Kidney tubule cell (primary cell): ENCODE data around the gene EPS8.

ENCODE experiments used
- DNase-seq: peaks from one replicate; pipeline ENCODE4 v3.0.0-alpha.2; 2018; ENCODE audit warnings: low spot score

Gene EPS8

GRCh38 chr12:15789220-15790171, at the start of gene EPS8:
EPS8 (minus strand) TSS chr12:15789388; CDS start chr12:15682951, 106,437 bp downstream.
- peak; percentile 94 for DNase-seq

GRCh38 chr12:15837141-15837790, 48.1 kb upstream of the EPS8 start:
- DNase-seq, result no peak

GRCh38 chr12:15834575-15834974, 45.4 kb upstream of the EPS8 start:
- DNase-seq, result no peak

- DNase-seq, result no peak
These were observed 42.3 kb upstream of the EPS8 start for GRCh38 chr12:15831315-15831978.

- DNase-seq, result peak; percentile 13
These were observed 41.4 kb upstream of the EPS8 start for GRCh38 chr12:15830538-15830937.

GRCh38 chr12:15829949-15830348, 40.8 kb upstream of the EPS8 start:
- peak; percentile 43 for DNase-seq

- no peak for DNase-seq
These were observed 40.1 kb upstream of the EPS8 start for GRCh38 chr12:15829255-15829654.

- DNase-seq, result no peak
These were observed 37.9 kb upstream of the EPS8 start for GRCh38 chr12:15827136-15827535.

GRCh38 chr12:15824516-15824915, 35.3 kb upstream of the EPS8 start:
- no peak for DNase-seq

GRCh38 chr12:15823360-15824128, 34.4 kb upstream of the EPS8 start:
- DNase-seq, result no peak

- no peak for DNase-seq
These were observed 30.7 kb upstream of the EPS8 start for GRCh38 chr12:15819644-15820437.

GRCh38 chr12:15818418-15818817, 29.2 kb upstream of the EPS8 start:
- no peak for DNase-seq

- DNase-seq, result no peak
These were observed 26.5 kb upstream of the EPS8 start for GRCh38 chr12:15815730-15816129.

GRCh38 chr12:15811214-15812127, 22.3 kb upstream of the EPS8 start:
- no peak for DNase-seq

GRCh38 chr12:15808652-15809051, 19.5 kb upstream of the EPS8 start:
- no peak for DNase-seq

GRCh38 chr12:15808250-15808649, 19.1 kb upstream of the EPS8 start:
- DNase-seq, result no peak

- no peak for DNase-seq
These were observed 17.6 kb upstream of the EPS8 start for GRCh38 chr12:15806826-15807225.

GRCh38 chr12:15801770-15802744, 12.9 kb upstream of the EPS8 start:
- DNase-seq, result peak; percentile 65

GRCh38 chr12:15800278-15800677, 11.1 kb upstream of the EPS8 start:
- DNase-seq, result no peak
